22Rv1 (cell line): ENCODE results near the gene CYTIP.
"Not testable (repeated sequence)": the region's sequence is repeated elsewhere in the genome, so short reads cannot be mapped to it uniquely, and the experiment has no call there.

ENCODE experiments used
- H3K27ac ChIP-seq: fragments of 450-650 bp; 2 replicates; pipeline ENCODE4 v1.5.1; 2017
- CTCF ChIP-seq: fragments of 450-650 bp; IDR thresholded peaks from 2 replicates; pipeline ENCODE4 v1.5.1; 2017; ENCODE audit warnings: mild to moderate bottlenecking
- ZFX ChIP-seq: fragments of 450-650 bp; IDR thresholded peaks from 2 replicates; pipeline ENCODE4 v1.6.1; 2017; ENCODE audit warnings: antibody characterized with exemption, borderline replicate concordance

The CYTIP gene

GRCh38 chr2:157411624-157412336, 32.1 kb downstream of the CYTIP start:
- TF ChIP-seq ZFX (no peak), CTCF (no peak)
- H3K27ac ChIP-seq, result no peak overlapping the region

- not testable (repeated sequence) for H3K27ac ChIP-seq
Observed at GRCh38 chr2:157405398-157405797, 38.5 kb downstream of the CYTIP start.

GRCh38 chr2:157404363-157404762, 39.5 kb downstream of the CYTIP start:
- TF ChIP-seq ZFX (no peak), CTCF (no peak)
- H3K27ac ChIP-seq, result no peak overlapping the region

GRCh38 chr2:157402801-157403485, 40.9 kb downstream of the CYTIP start:
- not testable (repeated sequence) for H3K27ac ChIP-seq

GRCh38 chr2:157395811-157396210, 48.1 kb downstream of the CYTIP start:
- no peak for TF ChIP-seq ZFX
- H3K27ac ChIP-seq, result no peak overlapping the region

GRCh38 chr2:157394928-157395327, 49.0 kb downstream of the CYTIP start:
- H3K27ac ChIP-seq, result no peak overlapping the region
- no peak for TF ChIP-seq ZFX
- no peak for TF ChIP-seq CTCF

GRCh38 chr2:157393348-157393747, 50.5 kb downstream of the CYTIP start:
- no peak overlapping the region for H3K27ac ChIP-seq
- TF ChIP-seq ZFX (no peak), CTCF (no peak)

GRCh38 chr2:157388827-157389226, 55.1 kb downstream of the CYTIP start:
- TF ChIP-seq ZFX (no peak), CTCF (no peak)
- no peak overlapping the region for H3K27ac ChIP-seq

GRCh38 chr2:157386747-157387146, 57.1 kb downstream of the CYTIP start:
- H3K27ac ChIP-seq, result no peak overlapping the region
- TF ChIP-seq CTCF (no peak), ZFX (no peak)
